ENCODE data around the gene ACAP3. TPM values are rescaled to one million over a fixed set of nuclear protein-coding genes. Genes with fewer than 3 reads are reported as not detected.

The ACAP3 gene
- total RNA-seq, 1 experiment from 2014 or later: 42.2 TPM

- no peak overlapping the region for H3K27ac Mint-ChIP-seq
- CTCF ChIA-PET: interaction anchor here (1.0 to 1.5 kb wide), 7 partner anchors 8 to 62 kb away, joined by 3 to 4 read pairs (median 3); partner anchors contain the start of gene AURKAIP1
- peaks cover 17% of the 10 kb centered on the region for H3K27me3 Mint-ChIP-seq (ENCODE audit: low read depth)
- POLR2A ChIA-PET: interaction anchor here (0.6 to 1.1 kb wide), 2 partner anchors 18 to 39 kb away, joined by 3 to 4 read pairs; no protein-coding TSS in a partner anchor
- ATAC-seq: peak; percentile 62
- no peaks in the 10 kb centered on the region for H3K9me3 Mint-ChIP-seq
- peaks cover 25% of the 10 kb centered on the region for H3K4me1 Mint-ChIP-seq
- peak; percentile 68 for DNase-seq (ENCODE audit: low spot score)
- H3K4me3 Mint-ChIP-seq: peak overlapping the region; percentile 73
- H3K36me3 Mint-ChIP-seq: no peaks in the 10 kb centered on the region
- TF ChIP-seq FOXP4 (CRISPR knock-in tag; IDR thresholded peaks at IDR 0.05) (peak; percentile 34; the same call in 1 of the 2 replicates), MAX (CRISPR knock-in tag; IDR thresholded peaks at IDR 0.05) (peak; percentile 67; the same call in 1 of the 2 replicates), ESRRA (CRISPR knock-in tag; IDR thresholded peaks at IDR 0.05; ENCODE audit: borderline replicate concordance) (no peak), CTCF (IDR thresholded peaks at IDR 0.05) (no peak), E2F4 (CRISPR knock-in tag; IDR thresholded peaks at IDR 0.05; ENCODE audit: borderline replicate concordance, low read depth) (0 out of 2 replicates have a peak, but pooled peaks have one; percentile 22), MYBL2 (CRISPR knock-in tag; IDR thresholded peaks at IDR 0.05) (0 out of 2 replicates have a peak, but pooled peaks have one; percentile 11), PRDM15 (CRISPR knock-in tag; IDR thresholded peaks at IDR 0.05) (no peak), USF1 (CRISPR knock-in tag; IDR thresholded peaks at IDR 0.05) (0 out of 2 replicates have a peak, but pooled peaks have one; percentile 28), STAT6 (CRISPR knock-in tag; conservative IDR thresholded peaks at IDR 0.05; ENCODE audit: low read depth) (no peak), FOXK1 (CRISPR knock-in tag; IDR thresholded peaks at IDR 0.05) (peak; percentile 65), ARID4B (CRISPR knock-in tag; IDR thresholded peaks at IDR 0.05; ENCODE audit: borderline replicate concordance) (0 out of 2 replicates have a peak, but pooled peaks have one; percentile 47), SMAD3 (CRISPR knock-in tag; IDR thresholded peaks at IDR 0.05; ENCODE audit: borderline replicate concordance) (no peak), ZNF423 (CRISPR knock-in tag; IDR thresholded peaks at IDR 0.05) (peak; percentile 67), FOXP1 (CRISPR knock-in tag; IDR thresholded peaks at IDR 0.05; ENCODE audit: borderline replicate concordance) (0 out of 2 replicates have a peak, but pooled peaks have one; percentile 53)
These were observed 45.8 kb upstream of the ACAP3 start for GRCh38 chr1:1353389-1354151.

All from WTC11 (cell line).